Nasal cavity respiratory epithelium epithelial cell of viscerocranial mucosa (primary cell): ENCODE measurements around the gene ZNF695. TPM values are rescaled to one million over a fixed set of nuclear protein-coding genes. Genes with fewer than 3 reads are reported as not detected.

Experiments used
- total RNA-seq: library from RNA; depleted of rRNA; stranded (reverse); fragments of >200 nt; gene quantifications from 2 replicates; pipeline ENCODE4 v1.2.3, GENCODE V29; 2014

Gene ZNF695
- 0.21 and 0.68 TPM in 2 replicates for total RNA-seq

GRCh38 chr1:247007511-247008405, at the start of gene ZNF695:
Gene ZNF695 (minus strand): TSS chr1:247008057. CDS start chr1:247007908, 149 bp downstream.

Other genes starting within 250 kb of the ZNF695 start
- 46.8 and 60.5 TPM in 2 replicates for gene AHCTF1, start 76.1 kb downstream of the ZNF695 start, total RNA-seq
- 3.6 and 6.2 TPM in 2 replicates for gene ZNF670, start 70.8 kb upstream of the ZNF695 start, total RNA-seq
- gene ZNF669, start 96.3 kb upstream of the ZNF695 start, total RNA-seq, result 11.3 and 13.0 TPM in 2 replicates
- 22.2 and 43.1 TPM in 2 replicates for gene ZNF124, start 164.0 kb upstream of the ZNF695 start, total RNA-seq
- gene VN1R5, start 248.0 kb upstream of the ZNF695 start, total RNA-seq, result not detected in 2 replicates